ENCODE results near the gene GALNT14. TPM values are rescaled to one million over a fixed set of nuclear protein-coding genes. Genes with fewer than 3 reads are reported as not detected.

GALNT14 gene
- total RNA-seq, 1 experiment from 2014 or later = 2.7 TPM

GRCh38 chr2:30914456-30914855 is 223.8 kb downstream of the GALNT14 start:
- Histone ChIP-seq H3K23me2 (ENCODE audit: insufficient read length, low read depth, low read length, poor library complexity, severe bottlenecking) (no peaks in the 10 kb centered on the region), H3K4me1 (ENCODE audit: insufficient read depth, low read length) (no peaks in the 10 kb centered on the region), H3K18ac (ENCODE audit: insufficient read length, low read depth, low read length) (no peak overlapping the region), H3K9me3 (ENCODE audit: control insufficient read depth, low read depth, low read length) (no peaks in the 10 kb centered on the region), H3K4me2 (ENCODE audit: insufficient read depth, insufficient read length, low read length) (no peak overlapping the region), H2BK12ac (ENCODE audit: insufficient read length, low read depth, low read length) (no peak overlapping the region), H2BK120ac (ENCODE audit: low read depth, low read length, poor library complexity, severe bottlenecking) (no peak overlapping the region), H3K56ac (ENCODE audit: insufficient read length, low read depth, low read length) (no peak overlapping the region), H3K27me3 (ENCODE audit: insufficient read depth, low read length) (no peaks in the 10 kb centered on the region), H2AK5ac (ENCODE audit: insufficient read length, low read length) (no peak overlapping the region), H3K27ac (ENCODE audit: insufficient read length, low read depth, low read length) (no peak overlapping the region), H4K5ac (ENCODE audit: insufficient read length, low read depth, low read length) (no peak overlapping the region), H3K79me2 (ENCODE audit: insufficient read depth, low read length) (no peaks in the 10 kb centered on the region), H3K14ac (ENCODE audit: insufficient read depth, low read length) (no peak overlapping the region), H4K20me1 (ENCODE audit: control insufficient read depth, insufficient read depth, insufficient read length) (no peaks in the 10 kb centered on the region), H4K8ac (replicated peaks; ENCODE audit: insufficient read length, low read depth, low read length) (no peak overlapping the region), H3K23ac (ENCODE audit: insufficient read length, low read depth, low read length) (no peak overlapping the region), H2AFZ (ENCODE audit: low read length) (no peak overlapping the region), H2BK20ac (ENCODE audit: low read depth, low read length, poor library complexity, severe bottlenecking) (no peak overlapping the region), H3K79me1 (ENCODE audit: insufficient read depth, low read depth, low read length, poor library complexity, severe bottlenecking) (no peaks in the 10 kb centered on the region), H4K91ac (ENCODE audit: insufficient read length, low read depth, low read length) (no peak overlapping the region), H3T11ph (ENCODE audit: low read length) (no peak overlapping the region), H2BK15ac (ENCODE audit: low read depth, low read length) (no peak overlapping the region), H3K4ac (ENCODE audit: low read depth, low read length) (no peak overlapping the region), H3K9ac (ENCODE audit: extremely low read depth, insufficient read length, low read length) (no peak overlapping the region), H2BK5ac (ENCODE audit: insufficient read length, low read length) (no peak overlapping the region)
- DNase-seq = no peak
- H3K4me3 Mint-ChIP-seq = no peak overlapping the region
- H3K4me1 Mint-ChIP-seq = peaks cover 4 to 8% of the 10 kb centered on the region in 2 experiments
- no peak overlapping the region for H3K27ac Mint-ChIP-seq
- H3K27me3 Mint-ChIP-seq (ENCODE audit: low read depth) = peaks cover 1% of the 10 kb centered on the region; the same call in 1 of the 2 replicates
- TF ChIP-seq CTCF (conservative IDR thresholded peaks at IDR 0.05) = no peak
- no CpG with 5 or more reads among the region's 5 CpGs for WGBS (ENCODE audit: extremely low coverage, insufficient read length, low lambda C conversion rate)
- peaks cover 1 to 8% (median 5%) of the 10 kb centered on the region in 3 experiments; a peak in 3 of 7 replicates for H3K36me3 Mint-ChIP-seq (ENCODE audit: insufficient read depth in 1 of 3, low read depth in 3 of 3)
- peaks cover 0 to 3% of the 10 kb centered on the region in 2 experiments; a peak in 1 of 5 replicates for H3K9me3 Mint-ChIP-seq

All from H9 (cell line).